ENCODE measurements around the gene COL25A1. TPM values are rescaled to one million over a fixed set of nuclear protein-coding genes. Genes with fewer than 3 reads are reported as not detected.

Gene COL25A1
- total RNA-seq, 1 experiment from 2014 or later = not detected

DNA sequence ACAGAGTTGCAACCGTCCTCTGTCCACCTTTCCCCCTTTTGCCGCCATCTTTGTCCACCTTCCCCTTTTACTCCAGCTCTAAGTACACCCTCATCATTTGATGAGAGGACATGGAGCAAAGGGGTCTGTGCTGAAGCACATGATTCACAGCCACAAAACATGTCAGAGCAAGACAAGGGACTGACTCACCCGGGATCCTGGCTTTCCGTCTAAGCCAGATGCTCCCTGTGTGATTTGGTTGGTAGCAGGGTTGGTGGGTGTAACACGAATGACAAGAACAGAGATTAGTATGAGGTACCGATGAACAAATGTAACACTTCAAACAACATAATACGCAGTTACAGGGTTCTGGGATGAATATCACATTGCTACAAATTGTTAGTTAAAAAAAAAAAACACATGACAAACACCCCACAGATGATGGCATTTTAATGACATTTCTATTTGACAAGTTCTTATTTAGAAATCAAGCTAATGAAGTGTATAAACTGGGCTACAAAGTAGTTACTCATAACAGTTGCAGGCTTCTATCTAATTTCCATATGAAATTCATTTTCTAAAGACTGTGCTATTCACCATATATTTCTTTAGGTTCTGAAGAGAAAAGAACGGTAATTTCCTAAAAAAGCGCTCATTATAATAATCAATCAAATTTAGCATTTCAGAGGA lies 468.2 kb downstream of the COL25A1 start:
- Histone ChIP-seq H3K4me2 (ENCODE audit: low read length) (no peak overlapping the region), H3K4me1 (ENCODE audit: control insufficient read depth in 1 of 2, insufficient read depth in 2 of 2, low read length in 2 of 2) (no peaks in the 10 kb centered on the region), H3K36me3 (ENCODE audit: control insufficient read depth in 1 of 2, insufficient read depth in 2 of 2, low read length in 2 of 2) (no peaks in the 10 kb centered on the region), H2AFZ (ENCODE audit: low read depth, low read length, poor library complexity, severe bottlenecking) (peak overlapping the region; percentile 20), H3K9ac (ENCODE audit: low read length) (no peak overlapping the region), H4K20me1 (ENCODE audit: insufficient read depth) (no peaks in the 10 kb centered on the region), H3K27me3 (ENCODE audit: insufficient read depth, low read length) (peaks cover 41% of the 10 kb centered on the region), H3K9me2 (ENCODE audit: insufficient read depth) (no peaks in the 10 kb centered on the region), H3K9me3 (ENCODE audit: control insufficient read depth in 1 of 2, insufficient read depth in 1 of 2, low read depth in 1 of 2, low read length in 2 of 2) (no peaks in the 10 kb centered on the region), H3K79me2 (ENCODE audit: insufficient read depth, low read length) (no peaks in the 10 kb centered on the region), H3K27ac (ENCODE audit: low read depth, low read length) (no peak overlapping the region), H3K4me3 (replicated peaks in 1 of 2; ENCODE audit: low read depth in 1 of 2, low read length in 2 of 2) (no peak overlapping the region)
- ChIA-PET RAD21 (ENCODE audit: low non-redundant PET in 1 of 2, low total read pairs in 2 of 2, uncharacterized antibody in 2 of 2, unreplicated experiment in 2 of 2) (no interaction called here), CTCF (interaction anchor here (1.1 to 1.6 kb wide), 2 partner anchors 459 to 465 kb away, joined by 4 to 8 read pairs; no protein-coding TSS in a partner anchor), POLR2A (no interaction called here)
- no TSS peak for BruUV-seq (replicated peaks)
- intact Hi-C loops (cut with micrococcal nuclease) = loop anchor here (2.0 kb wide), 1 partner anchor 571 kb away; no protein-coding TSS in a partner anchor
- no peak for TF ChIP-seq EZH2phosphoT487 (IDR thresholded peaks at IDR 0.05; ENCODE audit: borderline replicate concordance)
- no peak for TF ChIP-seq EZH2 (IDR thresholded peaks at IDR 0.05)
- TF ChIP-seq JUND (IDR thresholded peaks at IDR 0.05) = no peak
- TF ChIP-seq TCF7L2 (IDR thresholded peaks at IDR 0.05; ENCODE audit: borderline replicate concordance, extremely low read depth, insufficient read depth, insufficient read length) = no peak
- no peak for TF ChIP-seq RAD21 (IDR thresholded peaks at IDR 0.05; ENCODE audit: low read depth)
- TF ChIP-seq, protein P1, sequence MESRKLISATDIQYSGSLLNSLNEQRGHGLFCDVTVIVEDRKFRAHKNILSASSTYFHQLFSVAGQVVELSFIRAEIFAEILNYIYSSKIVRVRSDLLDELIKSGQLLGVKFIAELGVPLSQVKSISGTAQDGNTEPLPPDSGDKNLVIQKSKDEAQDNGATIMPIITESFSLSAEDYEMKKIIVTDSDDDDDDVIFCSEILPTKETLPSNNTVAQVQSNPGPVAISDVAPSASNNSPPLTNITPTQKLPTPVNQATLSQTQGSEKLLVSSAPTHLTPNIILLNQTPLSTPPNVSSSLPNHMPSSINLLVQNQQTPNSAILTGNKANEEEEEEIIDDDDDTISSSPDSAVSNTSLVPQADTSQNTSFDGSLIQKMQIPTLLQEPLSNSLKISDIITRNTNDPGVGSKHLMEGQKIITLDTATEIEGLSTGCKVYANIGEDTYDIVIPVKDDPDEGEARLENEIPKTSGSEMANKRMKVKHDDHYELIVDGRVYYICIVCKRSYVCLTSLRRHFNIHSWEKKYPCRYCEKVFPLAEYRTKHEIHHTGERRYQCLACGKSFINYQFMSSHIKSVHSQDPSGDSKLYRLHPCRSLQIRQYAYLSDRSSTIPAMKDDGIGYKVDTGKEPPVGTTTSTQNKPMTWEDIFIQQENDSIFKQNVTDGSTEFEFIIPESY (IDR thresholded peaks at IDR 0.05; ENCODE audit: extremely low read depth, insufficient replicate concordance, low read length) = no peak
- no peak for TF ChIP-seq ZNF274 (IDR thresholded peaks at IDR 0.05; ENCODE audit: low read depth, low read length)
- TF ChIP-seq, protein P2, sequence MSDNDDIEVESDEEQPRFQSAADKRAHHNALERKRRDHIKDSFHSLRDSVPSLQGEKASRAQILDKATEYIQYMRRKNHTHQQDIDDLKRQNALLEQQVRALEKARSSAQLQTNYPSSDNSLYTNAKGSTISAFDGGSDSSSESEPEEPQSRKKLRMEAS (IDR thresholded peaks at IDR 0.05) = no peak
- TF ChIP-seq, protein P3, sequence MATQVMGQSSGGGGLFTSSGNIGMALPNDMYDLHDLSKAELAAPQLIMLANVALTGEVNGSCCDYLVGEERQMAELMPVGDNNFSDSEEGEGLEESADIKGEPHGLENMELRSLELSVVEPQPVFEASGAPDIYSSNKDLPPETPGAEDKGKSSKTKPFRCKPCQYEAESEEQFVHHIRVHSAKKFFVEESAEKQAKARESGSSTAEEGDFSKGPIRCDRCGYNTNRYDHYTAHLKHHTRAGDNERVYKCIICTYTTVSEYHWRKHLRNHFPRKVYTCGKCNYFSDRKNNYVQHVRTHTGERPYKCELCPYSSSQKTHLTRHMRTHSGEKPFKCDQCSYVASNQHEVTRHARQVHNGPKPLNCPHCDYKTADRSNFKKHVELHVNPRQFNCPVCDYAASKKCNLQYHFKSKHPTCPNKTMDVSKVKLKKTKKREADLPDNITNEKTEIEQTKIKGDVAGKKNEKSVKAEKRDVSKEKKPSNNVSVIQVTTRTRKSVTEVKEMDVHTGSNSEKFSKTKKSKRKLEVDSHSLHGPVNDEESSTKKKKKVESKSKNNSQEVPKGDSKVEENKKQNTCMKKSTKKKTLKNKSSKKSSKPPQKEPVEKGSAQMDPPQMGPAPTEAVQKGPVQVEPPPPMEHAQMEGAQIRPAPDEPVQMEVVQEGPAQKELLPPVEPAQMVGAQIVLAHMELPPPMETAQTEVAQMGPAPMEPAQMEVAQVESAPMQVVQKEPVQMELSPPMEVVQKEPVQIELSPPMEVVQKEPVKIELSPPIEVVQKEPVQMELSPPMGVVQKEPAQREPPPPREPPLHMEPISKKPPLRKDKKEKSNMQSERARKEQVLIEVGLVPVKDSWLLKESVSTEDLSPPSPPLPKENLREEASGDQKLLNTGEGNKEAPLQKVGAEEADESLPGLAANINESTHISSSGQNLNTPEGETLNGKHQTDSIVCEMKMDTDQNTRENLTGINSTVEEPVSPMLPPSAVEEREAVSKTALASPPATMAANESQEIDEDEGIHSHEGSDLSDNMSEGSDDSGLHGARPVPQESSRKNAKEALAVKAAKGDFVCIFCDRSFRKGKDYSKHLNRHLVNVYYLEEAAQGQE (IDR thresholded peaks at IDR 0.05; ENCODE audit: low read depth) = no peak
- no peak for TF ChIP-seq SIN3A (IDR thresholded peaks at IDR 0.05; ENCODE audit: low read depth)
- TF ChIP-seq YY1 (IDR thresholded peaks at IDR 0.05; ENCODE audit: extremely low read depth, insufficient replicate concordance, low read depth, low read length) = no peak
- no peak for TF ChIP-seq EGR1 (IDR thresholded peaks at IDR 0.05; ENCODE audit: low read depth)
- no peak for TF ChIP-seq SP1 (IDR thresholded peaks at IDR 0.05; ENCODE audit: low read depth)
- no peak for TF ChIP-seq POLR2AphosphoS5 (IDR thresholded peaks at IDR 0.05; ENCODE audit: low read depth, low read length)
- no peak for TF ChIP-seq ZFX (IDR thresholded peaks at IDR 0.05)
- no peak for TF ChIP-seq POLR2A (IDR thresholded peaks at IDR 0.05; ENCODE audit: borderline replicate concordance, extremely low read depth, insufficient read depth, insufficient read length)
- TF ChIP-seq ELF1 (IDR thresholded peaks at IDR 0.05; ENCODE audit: borderline replicate concordance, low read depth) = no peak
- DNase-seq (ENCODE audit: low read depth, low spot score) (no peak), ATAC-seq (no peak)
